A673 (cell line): ENCODE data around the gene EYA4.

ENCODE experiments used
- EZH2 ChIP-seq: fragments of 200-600 bp; sonication (generic); IDR thresholded peaks from 2 replicates; pipeline ENCODE4 v1.6.1; 2017; ENCODE audit warnings: borderline replicate concordance, low read depth, mild to moderate bottlenecking, mixed read lengths, antibody characterized with exemption, low read length; ENCODE audit not compliant: poor library complexity, severe bottlenecking
- TF ChIP-seq, protein P1 (sequence below): fragments of 300-800, 200-600 bp; sonication (generic); conservative IDR thresholded peaks from 2 replicates; pipeline ENCODE4 v1.5.1; 2017; ENCODE audit warnings: low read depth, mild to moderate bottlenecking, antibody characterized with exemption, low read length, moderate library complexity, mixed read lengths

DNA sequence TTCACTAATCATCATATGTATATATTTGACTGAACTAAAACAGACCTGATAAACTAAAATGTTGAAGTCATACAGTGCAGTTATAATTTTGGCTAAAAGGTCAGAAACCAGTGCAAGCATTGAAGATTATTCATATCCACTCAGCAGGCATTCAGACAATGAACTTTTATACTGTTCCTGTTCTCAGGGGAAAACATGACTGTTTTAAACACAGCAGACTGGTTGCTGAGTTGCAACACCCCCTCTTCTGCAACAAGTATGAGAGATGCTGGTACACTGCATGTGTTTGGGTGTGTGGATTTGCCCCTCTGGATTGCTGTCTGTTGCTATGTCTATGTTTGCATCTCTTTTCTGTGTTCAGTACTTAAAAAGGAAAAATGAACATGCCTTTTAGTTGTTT lies 206.8 kb downstream of the EYA4 start:
- TF ChIP-seq, protein P1, sequence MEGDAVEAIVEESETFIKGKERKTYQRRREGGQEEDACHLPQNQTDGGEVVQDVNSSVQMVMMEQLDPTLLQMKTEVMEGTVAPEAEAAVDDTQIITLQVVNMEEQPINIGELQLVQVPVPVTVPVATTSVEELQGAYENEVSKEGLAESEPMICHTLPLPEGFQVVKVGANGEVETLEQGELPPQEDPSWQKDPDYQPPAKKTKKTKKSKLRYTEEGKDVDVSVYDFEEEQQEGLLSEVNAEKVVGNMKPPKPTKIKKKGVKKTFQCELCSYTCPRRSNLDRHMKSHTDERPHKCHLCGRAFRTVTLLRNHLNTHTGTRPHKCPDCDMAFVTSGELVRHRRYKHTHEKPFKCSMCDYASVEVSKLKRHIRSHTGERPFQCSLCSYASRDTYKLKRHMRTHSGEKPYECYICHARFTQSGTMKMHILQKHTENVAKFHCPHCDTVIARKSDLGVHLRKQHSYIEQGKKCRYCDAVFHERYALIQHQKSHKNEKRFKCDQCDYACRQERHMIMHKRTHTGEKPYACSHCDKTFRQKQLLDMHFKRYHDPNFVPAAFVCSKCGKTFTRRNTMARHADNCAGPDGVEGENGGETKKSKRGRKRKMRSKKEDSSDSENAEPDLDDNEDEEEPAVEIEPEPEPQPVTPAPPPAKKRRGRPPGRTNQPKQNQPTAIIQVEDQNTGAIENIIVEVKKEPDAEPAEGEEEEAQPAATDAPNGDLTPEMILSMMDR = no peak
- TF ChIP-seq EZH2 = no peak
